ENCODE data around the gene HOXB9.
A peak's percentile ranks its signal among the peaks of the same experiment; 100 is the strongest.

The HOXB9 gene

DNA sequence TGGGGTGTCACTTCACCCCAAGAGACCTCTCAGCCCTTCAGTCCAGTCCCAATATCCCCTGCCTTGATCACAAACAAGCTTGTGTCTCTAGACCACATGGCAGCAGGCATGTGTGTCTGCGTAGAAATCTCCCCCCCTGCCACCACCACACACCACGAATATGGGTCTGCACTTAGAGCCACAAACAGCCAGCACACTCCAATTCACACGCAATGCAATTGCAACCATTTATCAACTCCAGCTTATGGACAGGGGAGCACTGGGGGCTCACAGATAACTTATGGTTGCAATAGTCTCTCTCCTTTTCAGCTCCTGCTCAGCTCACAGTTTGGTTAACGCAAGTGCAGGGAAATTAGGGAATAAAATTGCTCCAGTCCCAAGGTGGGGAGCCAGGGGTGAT lies 2.6 kb downstream of the HOXB9 start:
- no peak for DNase-seq

DNA sequence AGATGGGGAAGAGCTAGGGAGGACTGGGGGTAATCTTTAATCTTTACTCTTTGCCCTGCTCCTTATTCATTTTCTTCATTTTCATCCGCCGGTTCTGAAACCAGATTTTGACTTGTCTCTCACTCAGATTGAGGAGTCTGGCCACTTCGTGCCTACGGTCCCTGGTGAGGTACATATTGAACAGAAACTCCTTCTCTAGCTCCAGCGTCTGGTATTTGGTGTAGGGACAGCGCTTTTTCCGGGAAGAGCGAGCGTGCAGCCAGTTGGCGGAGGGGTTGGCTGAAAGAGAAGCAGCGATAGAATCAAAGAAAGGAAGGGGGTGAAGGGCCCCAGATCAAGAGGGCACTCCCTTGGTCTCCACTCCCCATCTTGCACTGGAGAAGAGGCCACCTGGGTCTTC lies 3.3 kb downstream of the HOXB9 start:
- DNase-seq, result no peak

DNA sequence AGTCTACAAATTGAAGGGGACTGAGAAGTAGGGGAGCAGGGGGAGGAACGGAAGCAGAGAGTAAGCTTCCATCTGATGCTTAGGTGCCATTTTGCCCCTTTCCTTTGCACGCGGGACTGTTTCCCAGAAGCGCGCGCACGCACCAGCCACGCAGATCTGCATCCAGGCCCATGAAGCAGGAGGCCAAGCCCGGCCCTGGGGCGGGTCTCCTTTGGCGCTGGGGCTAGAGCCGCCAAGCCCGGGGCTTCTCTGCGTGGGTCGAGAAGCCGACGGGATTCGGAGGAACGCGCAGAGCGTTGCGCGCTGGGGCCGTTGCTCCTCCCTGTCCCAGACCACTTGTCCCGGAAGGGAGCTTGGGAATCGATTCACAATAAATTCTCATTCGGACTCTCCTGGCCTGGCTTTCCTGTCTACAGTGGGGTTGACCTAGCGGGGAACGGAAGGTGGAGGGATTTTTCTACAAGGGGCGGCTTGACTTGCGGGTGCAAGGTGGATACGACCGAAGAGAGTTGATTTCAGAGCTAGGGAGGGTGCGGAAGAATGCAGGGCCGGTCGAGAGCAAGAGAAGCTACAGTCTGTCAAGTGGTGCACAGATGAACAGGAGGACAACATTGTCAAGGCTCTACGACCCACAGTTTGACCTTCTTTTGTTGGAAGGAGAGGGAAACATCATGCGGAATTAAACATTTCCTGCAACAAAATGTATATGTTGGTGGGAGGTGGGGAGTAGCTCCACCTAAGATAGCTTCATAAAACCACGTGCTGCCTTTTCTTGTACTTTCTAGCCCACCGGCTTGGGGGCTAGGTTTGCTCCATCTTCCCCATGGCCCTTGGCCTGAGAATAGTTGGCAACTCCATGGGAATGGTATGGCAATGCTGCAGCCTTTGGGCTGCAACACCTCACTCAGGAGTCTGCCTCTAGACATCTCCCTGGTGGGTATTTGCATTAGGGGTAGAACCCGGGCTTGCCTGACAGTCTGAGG lies 4.5 kb downstream of the HOXB9 start:
- DNase-seq, result no peak

DNA sequence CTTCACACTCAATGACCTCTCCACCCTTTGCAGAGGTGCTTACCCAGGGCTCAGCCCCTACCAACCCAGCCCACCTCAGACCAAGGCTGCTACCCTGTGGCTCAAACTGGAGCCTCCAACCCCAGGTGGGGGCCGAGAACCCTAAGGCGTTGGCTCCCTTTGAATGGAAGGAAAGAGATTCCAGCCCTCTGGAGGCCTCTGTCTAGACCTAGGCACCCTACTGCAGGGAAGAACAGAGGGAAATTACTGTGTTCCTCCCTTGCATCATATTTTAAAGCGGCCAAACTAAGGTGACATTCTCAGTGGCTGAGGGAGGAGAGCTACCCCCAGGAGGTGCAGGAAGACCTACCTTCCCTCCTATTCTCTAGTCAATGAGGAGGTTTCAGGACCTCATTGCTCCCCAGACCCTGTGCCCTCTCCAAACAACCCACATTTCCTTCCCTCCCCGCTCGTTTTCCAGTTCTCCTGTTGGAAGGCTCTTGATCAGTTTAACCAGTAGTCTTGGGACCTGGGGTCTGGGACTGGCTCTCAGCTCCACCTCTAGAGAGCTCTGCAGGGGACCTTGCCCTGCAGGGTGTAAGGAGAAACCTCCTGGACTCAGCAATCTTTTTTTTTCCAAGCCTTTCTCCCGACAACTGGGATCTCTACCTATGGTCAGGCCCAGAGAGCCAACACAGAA lies 5.6 kb downstream of the HOXB9 start:
- no peak for DNase-seq

DNA sequence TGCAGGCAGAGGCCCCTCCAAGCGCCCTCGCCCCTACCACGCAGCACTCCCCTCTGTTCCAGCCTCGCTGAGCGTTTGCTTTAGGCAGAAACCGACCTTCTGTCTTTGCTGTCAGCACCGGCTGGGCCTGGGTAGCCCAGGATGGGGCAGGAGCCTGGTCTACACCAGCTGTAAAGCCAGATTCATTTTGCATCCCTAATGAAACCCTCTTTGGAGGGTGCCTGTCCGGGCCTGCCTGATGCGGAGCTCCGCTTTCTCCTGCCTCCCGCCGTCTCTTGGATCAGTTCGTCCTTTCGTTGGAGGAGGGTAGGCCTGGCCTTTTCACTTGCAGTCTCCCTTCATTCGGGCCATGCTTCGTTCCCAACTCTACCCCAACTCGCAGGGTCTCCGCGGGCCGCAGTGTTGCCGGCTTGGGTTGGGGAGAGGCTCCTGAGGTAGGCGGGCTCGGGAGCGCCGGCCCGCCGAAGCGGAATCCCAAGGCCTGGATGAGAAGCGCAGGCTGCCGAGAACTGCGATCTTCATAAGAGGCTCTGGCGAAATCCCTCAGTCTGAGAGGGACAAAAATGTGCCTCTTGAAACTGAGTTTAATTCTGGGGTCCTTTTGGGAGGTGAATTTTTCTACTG lies 6.2 kb downstream of the HOXB9 start:
- no peak for DNase-seq

DNA sequence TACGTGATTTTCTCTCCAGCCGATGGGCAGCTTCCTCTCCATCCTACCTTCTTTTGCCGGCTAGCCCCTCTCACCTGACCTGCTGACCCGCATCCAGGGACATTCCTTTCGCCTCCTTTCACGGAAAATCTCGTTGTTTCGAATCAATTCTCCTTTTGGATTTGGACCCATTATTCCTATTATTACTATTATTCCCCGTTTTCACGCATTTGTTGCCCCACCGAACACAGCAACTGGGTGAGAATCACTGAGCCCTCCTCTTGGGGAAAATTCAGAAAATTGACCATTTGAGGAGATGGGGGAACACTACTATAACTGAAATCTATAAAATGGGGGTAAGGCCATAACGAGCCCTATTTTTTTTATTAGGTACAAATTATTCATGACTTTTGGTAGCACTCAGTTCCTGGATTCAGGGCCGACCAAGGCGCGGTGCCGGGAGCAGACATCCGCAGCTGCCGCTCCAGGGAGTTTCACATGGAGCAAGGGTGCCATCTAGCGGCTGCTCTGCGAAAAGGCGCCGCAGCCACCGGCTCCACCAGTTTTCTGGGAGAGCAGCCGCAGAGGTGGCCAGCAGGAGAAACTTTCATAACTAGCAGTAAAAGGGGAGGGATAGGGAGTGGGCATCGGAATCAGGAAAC lies 7.8 kb downstream of the HOXB9 start:
- DNase-seq, result peak; percentile 92

DNA sequence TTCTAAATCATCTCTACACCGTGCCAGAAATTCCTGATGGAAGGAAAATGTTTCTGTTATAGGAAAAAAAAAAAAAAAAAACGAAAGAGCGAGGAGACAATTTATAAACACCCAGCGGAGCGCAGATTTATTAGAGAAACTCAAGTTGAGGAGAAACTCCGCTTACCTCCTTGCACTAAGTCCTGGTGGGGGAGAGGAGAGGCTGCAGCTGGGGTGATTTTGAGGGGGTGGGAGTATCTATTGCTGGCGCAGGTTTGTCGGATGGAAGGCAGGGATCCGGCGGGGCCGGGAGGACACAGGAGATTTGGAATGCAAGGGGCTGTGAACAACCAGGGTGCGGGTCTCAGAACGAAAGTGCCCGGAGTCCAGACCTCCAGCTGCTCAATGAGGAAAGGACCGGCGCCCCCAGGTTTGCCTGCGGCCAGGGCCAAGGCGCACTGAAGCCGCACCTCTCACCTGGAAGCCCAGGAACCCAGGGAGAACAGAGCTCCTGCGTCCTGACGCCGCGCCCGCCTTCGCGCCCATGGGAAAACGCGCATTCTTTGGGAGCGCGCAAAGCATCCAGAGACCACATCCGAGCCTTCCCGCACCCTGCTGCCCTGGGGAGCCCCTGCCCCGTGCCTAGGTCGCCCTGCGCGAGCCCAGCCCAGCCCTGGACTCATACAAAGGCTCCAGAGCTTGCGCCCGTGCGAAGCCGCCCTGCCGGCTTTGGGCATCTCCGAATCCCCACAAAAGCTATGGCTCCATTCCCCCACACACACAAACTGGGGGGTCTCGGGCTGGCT lies 8.5 kb downstream of the HOXB9 start:
- no peak for DNase-seq

DNA sequence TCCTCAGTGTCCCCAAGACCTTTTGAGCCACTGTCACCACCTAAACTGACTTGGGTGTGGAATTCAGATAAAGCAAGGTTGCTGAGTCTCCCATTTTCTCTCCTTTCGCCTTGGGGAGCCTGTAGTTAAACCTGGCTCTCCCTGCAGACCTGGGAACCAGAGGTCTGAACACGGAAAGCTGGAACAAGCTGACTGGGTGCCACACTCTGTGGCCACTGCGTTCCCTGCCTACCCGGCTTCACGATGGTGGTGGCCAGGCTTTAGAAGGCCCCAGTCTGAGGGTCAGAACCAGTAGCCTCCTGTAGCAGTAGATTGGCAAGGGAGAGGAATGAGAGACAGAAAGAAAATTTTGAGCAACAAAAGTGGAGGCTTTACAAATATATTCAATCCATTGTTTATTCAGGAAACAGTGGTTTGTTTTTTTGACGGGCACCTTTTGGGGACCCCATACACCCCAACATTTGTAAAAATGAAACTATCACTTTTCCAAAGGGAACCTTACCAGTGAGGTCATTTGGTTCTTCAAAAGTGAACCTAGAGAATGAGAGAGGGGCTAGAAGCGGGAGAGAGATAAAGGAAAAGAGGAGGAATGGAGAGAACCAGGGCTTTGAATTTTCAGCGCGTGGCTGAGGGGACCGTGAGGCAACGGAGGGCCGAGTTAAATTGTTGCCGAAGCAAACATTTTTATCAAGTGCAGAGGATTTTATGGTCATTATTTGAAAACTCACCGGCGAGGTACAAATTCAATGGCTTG lies 9.3 kb downstream of the HOXB9 start:
- DNase-seq, result no peak

DNA sequence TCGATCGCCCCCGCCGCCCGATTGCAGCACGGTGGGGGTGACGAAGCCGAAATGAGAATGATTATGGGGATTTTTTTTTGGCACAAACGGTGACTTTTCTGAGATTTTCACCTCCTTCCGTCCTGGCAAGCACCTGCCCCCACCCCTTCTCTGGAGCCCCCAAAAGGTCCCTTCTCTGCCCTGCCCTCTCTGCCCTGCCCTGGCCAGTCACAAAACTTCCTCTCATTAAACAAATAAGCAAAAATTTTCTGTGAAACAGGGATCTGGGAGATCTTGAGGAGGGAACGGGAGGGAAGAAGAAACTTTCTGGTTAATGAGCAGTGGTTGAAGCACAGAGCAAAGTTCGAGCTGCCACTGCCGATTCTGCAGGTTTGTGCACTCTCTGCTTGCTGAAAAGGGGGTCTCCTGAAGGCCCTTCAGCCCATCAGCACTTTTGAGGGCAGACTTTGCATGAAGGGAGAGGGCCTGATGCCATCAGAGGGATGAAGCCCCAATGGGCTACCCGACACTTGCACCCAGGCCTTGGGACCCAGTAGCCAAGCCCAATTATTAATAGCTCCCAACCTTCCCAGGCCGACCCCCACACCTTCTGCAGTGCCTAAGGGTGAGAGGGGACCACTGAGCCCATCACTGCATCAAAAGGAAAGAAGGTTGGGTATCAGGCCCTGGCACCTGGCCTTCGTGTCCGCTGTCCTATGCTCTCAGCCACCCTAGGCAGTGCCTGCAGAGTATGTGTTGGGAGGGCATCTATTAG lies 10.0 kb downstream of the HOXB9 start:
- no peak for DNase-seq

DNA sequence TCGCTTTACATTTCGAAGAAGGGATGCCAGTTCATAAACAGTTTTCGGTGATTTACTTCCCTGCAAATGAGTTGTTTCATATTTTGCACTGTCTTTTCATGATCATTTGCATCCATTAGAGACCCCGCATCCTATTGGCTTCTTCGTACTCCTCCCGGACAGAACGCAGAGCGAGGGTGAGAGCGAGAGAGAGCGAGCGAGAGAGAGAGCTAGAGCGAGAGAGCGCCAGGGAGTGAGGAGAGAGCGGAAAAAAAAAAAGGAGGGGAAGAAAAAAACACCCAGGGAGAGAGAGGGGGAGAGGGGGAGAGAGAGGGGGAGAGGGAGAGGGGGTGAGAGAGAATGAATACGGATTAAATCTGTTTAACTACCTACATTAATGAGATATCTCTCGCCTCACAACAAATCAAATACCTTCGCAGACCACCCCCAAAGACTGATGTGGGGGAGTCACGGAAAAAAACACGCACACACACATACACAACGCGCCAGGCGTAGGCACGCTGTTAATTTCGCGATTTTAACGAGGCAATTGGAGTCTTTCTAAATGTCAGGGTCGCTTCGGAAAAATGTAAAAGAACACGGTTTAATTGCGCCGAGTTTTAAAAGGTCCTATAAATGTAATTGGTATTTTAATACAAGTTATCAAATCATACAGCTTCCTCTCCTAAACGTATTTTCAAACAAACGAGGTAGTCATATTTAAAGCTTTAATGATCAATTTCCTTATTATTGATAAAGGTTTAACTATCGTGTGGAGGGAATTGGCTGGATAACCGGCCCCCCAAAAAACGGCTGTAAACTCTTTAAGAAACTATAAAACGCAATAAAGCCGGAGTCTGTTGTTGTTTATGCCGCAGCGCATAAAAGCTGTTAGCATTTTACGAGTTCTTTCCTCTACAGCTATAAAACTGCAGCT lies 10.9 kb downstream of the HOXB9 start, which contains the start of gene HOXB8:
TSS of gene HOXB8 (minus strand) at position 246 of the 916 bp plus-strand sequence. CDS start 588 bp downstream, outside the sequence.
- DNase-seq, result no peak

DNA sequence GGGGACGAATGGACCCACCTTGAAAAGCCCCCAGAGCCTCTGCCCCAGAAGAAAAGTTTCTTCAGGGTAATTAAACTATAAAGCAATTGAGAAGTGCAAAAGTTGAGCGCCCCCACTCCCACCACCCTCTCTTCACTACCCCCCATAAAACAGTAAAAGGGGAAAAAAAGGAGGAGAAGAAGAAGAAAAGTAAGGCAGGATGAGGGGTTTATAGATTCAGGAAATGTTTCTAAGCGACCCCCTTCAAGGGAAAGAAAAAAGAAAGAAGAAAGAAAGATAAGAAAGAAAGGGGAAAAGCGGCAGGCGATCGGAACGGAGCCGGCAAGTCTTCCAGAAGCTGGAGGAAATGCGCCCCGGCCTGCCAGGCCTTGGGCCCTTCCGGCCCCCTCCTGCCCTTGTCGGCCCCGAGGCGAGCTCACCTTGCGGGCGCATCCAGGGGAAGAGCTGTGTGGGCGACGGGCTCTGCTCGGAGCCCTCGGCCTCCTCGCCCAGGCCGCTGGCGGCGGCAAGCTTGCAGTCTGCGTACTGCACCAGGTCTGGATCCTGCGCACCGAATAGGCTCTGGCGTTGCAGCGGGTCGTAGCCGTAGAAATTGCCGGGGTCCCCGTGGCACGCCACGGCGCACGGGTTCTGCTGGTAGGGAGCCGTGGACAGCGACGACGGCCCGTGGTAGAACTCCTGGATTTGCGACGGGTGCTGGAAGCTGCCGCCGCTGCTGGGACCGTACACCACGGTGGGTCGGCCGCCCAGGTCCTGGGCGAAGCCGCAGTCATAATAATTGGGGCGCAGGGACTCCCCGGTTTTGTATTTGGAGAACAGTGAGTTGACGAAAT lies 12.1 kb downstream of the HOXB9 start:
- DNase-seq, result peak; percentile 52

DNA sequence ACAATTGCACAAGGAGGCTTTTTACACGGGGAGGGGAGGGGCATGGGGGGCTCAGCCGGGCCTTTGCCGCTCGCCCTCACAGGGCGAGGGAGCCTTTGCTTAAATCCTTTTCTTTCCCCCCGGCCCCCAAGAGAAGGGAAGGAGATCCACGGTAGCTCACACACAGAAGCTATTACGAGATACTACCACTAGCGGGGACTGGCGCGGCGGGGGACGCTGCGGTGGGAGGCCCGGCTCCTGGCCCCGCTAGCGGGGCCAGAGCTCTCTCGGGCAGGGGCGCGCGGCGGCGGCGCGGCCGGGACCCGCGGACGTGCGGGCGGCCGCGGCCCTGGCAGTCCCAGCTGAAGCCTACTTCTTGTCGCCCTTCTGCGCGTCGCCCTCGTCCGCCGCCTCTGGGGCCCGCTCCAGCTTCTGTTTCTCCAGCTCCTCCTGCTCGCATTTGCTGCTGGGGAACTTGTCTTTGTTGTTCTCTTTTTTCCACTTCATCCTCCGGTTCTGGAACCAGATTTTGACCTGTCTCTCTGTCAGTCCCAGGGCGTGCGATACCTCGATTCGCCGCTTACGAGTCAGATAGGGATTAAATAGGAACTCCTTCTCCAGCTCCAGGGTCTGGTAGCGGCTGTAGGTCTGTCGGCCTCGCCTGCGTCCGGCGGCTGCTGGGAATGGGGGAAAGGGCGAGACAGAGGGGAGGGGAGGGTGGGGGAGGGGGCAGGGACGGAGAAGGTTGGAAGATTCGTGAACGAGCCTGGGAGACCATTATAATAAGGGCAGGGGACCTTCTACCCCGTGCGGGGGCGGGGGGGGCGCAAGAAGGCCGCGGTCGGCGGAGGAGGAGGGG lies 13.1 kb downstream of the HOXB9 start:
- peak; percentile 67 for DNase-seq

DNA sequence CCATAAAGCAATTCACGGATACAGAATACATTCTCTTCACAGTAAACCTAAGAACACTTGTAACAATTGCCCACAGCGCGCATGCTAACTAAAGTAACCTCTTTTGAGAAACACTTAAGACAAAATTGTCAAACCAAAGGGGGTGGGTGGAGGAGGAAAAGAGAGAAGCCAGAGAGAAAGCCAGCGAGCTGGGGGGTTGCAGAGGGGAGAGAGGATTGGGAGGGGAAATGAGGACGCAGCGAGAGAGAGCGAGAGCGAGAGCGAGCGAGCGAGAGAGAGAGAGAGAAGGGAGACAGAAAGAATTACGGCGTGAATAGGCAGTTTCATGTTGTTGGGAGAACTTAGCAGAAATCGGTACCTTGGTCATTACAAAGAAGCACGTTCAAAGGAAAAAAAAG lies 13.7 kb downstream of the HOXB9 start:
- no peak for DNase-seq

DNA sequence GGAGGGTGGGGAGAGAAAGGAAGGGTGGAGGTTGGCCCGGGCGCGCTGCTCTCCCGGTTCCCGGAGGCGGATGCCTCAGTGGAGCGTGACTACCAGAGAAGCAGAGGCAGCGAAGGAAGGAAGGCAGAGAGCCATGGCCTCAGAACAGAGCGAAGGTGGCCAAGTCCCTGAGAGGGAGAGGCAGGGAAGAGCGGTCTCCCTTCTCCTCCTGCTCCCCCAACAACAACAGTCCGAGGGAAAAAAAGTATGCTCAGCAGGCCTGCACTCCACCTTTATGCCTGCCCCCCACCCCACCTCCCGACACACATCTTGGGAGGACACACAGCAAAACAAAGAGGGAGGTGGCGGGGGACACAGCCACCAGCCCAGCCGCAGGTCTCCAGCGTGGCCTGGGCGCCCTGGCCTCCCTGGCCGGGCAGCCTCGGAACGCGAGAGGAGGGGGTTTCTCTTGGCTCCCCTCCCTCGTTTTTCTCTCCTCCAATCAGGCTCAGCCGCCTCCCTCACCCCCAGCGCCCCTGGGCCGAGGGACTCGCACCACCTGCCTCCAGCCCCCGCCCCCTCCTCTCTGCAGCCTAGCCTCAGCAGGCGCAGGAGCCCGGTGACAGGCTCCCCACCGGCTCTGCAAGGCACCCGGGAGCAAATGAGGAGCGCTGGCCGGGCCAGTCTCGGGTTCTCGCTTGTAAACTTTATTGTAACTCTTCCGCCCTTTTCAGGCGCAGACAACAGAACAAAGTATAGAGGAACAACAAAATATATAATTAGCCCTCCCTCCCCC lies 14.3 kb downstream of the HOXB9 start:
- no peak for DNase-seq

DNA sequence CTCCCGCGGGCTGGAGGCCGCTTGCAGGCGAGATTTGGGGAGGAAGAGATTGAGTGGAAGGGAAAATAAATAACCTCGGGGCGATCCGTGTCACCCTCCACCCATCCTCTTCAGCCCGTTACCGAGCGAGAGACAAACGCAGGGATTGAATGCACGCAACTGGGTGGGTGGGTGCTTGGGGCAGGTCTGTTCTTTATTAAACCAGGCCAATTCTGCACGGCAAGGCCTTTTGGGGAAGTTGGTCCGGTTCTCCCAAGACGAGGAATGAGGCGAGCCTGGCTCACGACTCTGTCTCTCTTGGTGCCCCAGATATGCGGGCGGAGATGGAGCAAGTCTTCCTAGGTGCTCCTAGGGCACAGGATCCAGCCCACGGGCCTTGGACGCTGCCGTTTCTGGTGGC lies 14.9 kb downstream of the HOXB9 start:
- DNase-seq, result no peak

DNA sequence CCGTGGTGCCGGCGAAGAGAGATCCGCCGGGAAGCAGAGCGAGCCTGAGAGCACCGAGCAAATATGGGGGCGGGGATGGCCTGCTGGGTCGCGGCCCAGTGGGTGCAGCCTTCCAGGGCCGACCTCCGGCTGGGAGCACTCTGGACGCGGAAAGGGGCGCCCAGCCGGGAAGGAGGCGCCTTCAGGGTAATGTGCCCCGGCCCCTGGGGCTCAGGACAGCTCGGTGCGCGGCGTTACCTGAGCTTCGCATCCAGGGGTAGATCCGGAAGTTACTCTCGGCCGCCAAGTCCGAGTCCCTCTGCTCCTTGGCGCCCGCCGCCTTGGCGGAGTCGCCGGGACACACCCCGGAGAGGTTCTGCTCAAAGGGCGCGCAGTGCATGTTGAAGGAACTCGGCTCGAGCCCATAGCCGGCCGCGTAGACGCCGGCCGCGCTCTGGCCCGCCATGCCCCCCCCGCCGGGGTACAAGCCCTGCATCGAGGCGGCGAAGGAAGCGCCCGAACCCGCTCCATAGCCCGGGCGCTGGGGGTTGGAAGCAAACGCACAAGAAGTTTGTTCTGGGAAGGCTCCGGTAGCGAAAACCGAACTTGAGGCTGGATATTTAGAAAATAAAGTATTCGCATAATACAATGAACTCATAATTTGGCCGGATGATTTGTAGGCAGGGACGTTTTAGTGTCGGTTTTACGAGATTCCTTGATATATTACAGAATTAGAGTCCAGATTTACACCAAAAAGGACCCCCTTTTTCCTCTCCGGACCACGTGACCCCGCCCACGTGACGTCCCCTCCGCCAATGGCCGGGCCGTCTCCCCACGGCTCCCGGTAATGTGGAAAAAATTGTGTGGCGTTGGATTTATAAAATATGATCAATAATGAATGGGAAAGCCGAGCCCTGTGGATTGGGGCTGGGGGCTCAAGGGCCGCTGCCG lies 15.6 kb downstream of the HOXB9 start, which contains the start of gene HOXB7:
TSS of gene HOXB7 (minus strand) at position 736 of the 930 bp plus-strand sequence. CDS start at position 637, 99 bp downstream.
- DNase-seq, result peak; percentile 87
